Measurements from ENCODE around the gene C4orf51. TPM values are rescaled to one million over a fixed set of nuclear protein-coding genes. Genes with fewer than 3 reads are reported as not detected.

C4orf51 gene
- total and polyA plus RNA-seq, 2 of the 13 experiments (the other 11 are each of a cell fraction or from before 2014, with no cell fraction given) = not detected

GRCh38 chr4:145732895-145733880, 53.2 kb downstream of the C4orf51 start (continued):
- TF ChIP-seq PATZ1 (CRISPR knock-in tag; IDR thresholded peaks at IDR 0.05) = peak; percentile 75
- no peak for TF ChIP-seq ZNF12 (CRISPR knock-in tag; IDR thresholded peaks at IDR 0.05)
- peak; percentile 17; the same call in 1 of the 2 replicates for TF ChIP-seq UBTF (CRISPR knock-in tag; IDR thresholded peaks at IDR 0.05)
- TF ChIP-seq MEIS1 (CRISPR knock-in tag; IDR thresholded peaks at IDR 0.05; ENCODE audit: borderline replicate concordance) = no peak
- TF ChIP-seq SP1 (IDR thresholded peaks at IDR 0.05) = no peak
- peak; percentile 17; the same call in 1 of the 2 replicates for TF ChIP-seq SP1 (CRISPR knock-in tag; IDR thresholded peaks at IDR 0.05)
- TF ChIP-seq SNAPC2 (CRISPR knock-in tag; IDR thresholded peaks at IDR 0.05) = no peak
- peak; percentile 37 for TF ChIP-seq TFDP2 (CRISPR knock-in tag; IDR thresholded peaks at IDR 0.05)
- TF ChIP-seq NR2C2 (CRISPR knock-in tag; IDR thresholded peaks at IDR 0.05; ENCODE audit: borderline replicate concordance) = 0 out of 2 replicates have a peak, but pooled peaks have one; percentile 14
- TF ChIP-seq SALL1 (CRISPR knock-in tag; IDR thresholded peaks at IDR 0.05) = peak; percentile 49; the same call in 1 of the 2 replicates
- TF ChIP-seq EZH2 (conservative IDR thresholded peaks at IDR 0.05; ENCODE audit: low read depth, low read length) = peak; percentile 58; the same call in 1 of the 2 replicates
- 0 out of 2 replicates have a peak, but pooled peaks have one; percentile 21 for TF ChIP-seq NR0B2 (CRISPR knock-in tag; IDR thresholded peaks at IDR 0.05)
- 0 out of 2 replicates have a peak, but pooled peaks have one; percentile 18 for TF ChIP-seq GATAD2A (CRISPR knock-in tag; IDR thresholded peaks at IDR 0.05)
- peak; percentile 58; the same call in 1 of the 2 replicates for TF ChIP-seq MAX (IDR thresholded peaks at IDR 0.05)
- TF ChIP-seq ZNF564 (CRISPR knock-in tag; IDR thresholded peaks at IDR 0.05) = peak; percentile 22; the same call in 1 of the 2 replicates
- no peak for TF ChIP-seq FOXC1 (CRISPR knock-in tag; IDR thresholded peaks at IDR 0.05; ENCODE audit: borderline replicate concordance)
- no peak for TF ChIP-seq RFXANK (CRISPR knock-in tag; IDR thresholded peaks at IDR 0.05)
- no peak for TF ChIP-seq NRL (CRISPR knock-in tag; IDR thresholded peaks at IDR 0.05; ENCODE audit: borderline replicate concordance)
- no peak for TF ChIP-seq BCLAF1 (IDR thresholded peaks at IDR 0.05)

Data from HepG2 (cell line).